ENCODE measurements around the gene CDKN2B-AS1. TPM values are rescaled to one million over a fixed set of nuclear protein-coding genes. Genes with fewer than 3 reads are reported as not detected.

The CDKN2B-AS1 gene
- total RNA-seq, 6 donors from 2014 or later = 1.3 to 3.0 (median 1.7) TPM; not detected in 1

DNA sequence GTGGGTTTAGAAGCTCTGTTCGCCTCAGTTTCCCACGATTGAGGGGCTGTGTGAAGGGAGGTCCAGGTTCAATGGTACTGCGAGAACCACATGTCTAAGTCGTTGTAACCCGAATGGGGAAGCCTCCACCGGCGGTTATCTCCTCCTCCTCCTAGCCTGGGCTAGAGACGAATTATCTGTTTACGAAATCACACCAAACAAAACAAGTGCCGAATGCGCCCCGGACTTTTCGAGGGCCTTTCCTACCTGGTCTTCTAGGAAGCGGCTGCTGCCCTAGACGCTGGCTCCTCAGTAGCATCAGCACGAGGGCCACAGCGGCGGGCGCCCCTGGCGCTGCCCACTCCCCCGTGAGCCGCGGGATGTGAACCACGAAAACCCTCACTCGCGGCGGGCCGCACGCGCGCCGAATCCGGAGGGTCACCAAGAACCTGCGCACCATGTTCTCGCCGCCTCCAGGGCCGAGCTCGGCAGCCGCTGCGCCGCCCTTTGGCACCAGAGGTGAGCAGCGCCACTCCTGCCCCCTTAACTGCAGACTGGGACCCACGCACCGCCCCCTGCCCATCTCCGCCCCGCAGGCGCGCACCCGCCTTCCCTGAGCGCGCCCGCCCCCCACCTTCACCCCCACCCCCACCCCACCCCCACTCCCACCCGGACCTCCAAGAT lies 567 bp upstream of the CDKN2B-AS1 start, which contains the start of gene CDKN2A:
Gene CDKN2A (minus strand): TSS at position 500 of the 663 bp plus-strand sequence.
- H3K27ac ChIP-seq = peak within 1 kb of the TSS; percentile 88 to 90 (median 90)
- H3K36me3 ChIP-seq = no peaks in the 10 kb centered on the region
- ATAC-seq (ENCODE audit: low FRiP score in 2 of 2) (peak; percentile 12 to 58), DNase-seq (peak; percentile 44 to 91)
- peaks cover 0 to 15% (median 7%) of the 10 kb centered on the region in 4 donors for H3K27me3 ChIP-seq
- TF ChIP-seq, protein P1, sequence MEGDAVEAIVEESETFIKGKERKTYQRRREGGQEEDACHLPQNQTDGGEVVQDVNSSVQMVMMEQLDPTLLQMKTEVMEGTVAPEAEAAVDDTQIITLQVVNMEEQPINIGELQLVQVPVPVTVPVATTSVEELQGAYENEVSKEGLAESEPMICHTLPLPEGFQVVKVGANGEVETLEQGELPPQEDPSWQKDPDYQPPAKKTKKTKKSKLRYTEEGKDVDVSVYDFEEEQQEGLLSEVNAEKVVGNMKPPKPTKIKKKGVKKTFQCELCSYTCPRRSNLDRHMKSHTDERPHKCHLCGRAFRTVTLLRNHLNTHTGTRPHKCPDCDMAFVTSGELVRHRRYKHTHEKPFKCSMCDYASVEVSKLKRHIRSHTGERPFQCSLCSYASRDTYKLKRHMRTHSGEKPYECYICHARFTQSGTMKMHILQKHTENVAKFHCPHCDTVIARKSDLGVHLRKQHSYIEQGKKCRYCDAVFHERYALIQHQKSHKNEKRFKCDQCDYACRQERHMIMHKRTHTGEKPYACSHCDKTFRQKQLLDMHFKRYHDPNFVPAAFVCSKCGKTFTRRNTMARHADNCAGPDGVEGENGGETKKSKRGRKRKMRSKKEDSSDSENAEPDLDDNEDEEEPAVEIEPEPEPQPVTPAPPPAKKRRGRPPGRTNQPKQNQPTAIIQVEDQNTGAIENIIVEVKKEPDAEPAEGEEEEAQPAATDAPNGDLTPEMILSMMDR (IDR thresholded peaks at IDR 0.05) = no peak
- no peak for TF ChIP-seq POLR2AphosphoS5 (IDR thresholded peaks at IDR 0.05)
- TF ChIP-seq POLR2A (IDR thresholded peaks at IDR 0.05) = no peak
- TF ChIP-seq EP300 (IDR thresholded peaks at IDR 0.05) = no peak
- WGBS, 2 donors = 6% methylated on average over 40 of the region's 53 CpGs; no CpG with 5 or more reads in 1 of the 2 donors
- H3K9me3 ChIP-seq = no peaks in the 10 kb centered on the region
- H3K4me3 ChIP-seq = peak within 1 kb of the TSS; percentile 74 to 96 (median 88)
- H3K4me1 ChIP-seq = peaks cover 11 to 21% (median 12%) of the 10 kb centered on the region in 4 donors

- ATAC-seq (ENCODE audit: low FRiP score in 2 of 2) = peak; percentile 84 to 94
- Histone ChIP-seq H3K27me3 (peaks cover 0 to 5% (median 2%) of the 10 kb centered on the region in 4 donors), H3K4me1 (peaks cover 11 to 21% (median 12%) of the 10 kb centered on the region in 4 donors), H3K36me3 (no peaks in the 10 kb centered on the region), H3K9me3 (no peaks in the 10 kb centered on the region), H3K27ac (peak overlapping the region; percentile 88 to 90 (median 90)), H3K4me3 (peak overlapping the region; percentile 74 to 96 (median 88))
- DNase-seq = peak; percentile 78 to 93
- TF ChIP-seq POLR2A (IDR thresholded peaks at IDR 0.05) = peak in 3 of 4 donors; percentile 31 to 63 (median 37)
- TF ChIP-seq POLR2AphosphoS5 (IDR thresholded peaks at IDR 0.05) = peak in 1 of 2 donors; percentile 60
- TF ChIP-seq, protein P1 (IDR thresholded peaks at IDR 0.05) = no peak
- TF ChIP-seq EP300 (IDR thresholded peaks at IDR 0.05) = no peak
- WGBS, 2 donors = 0% methylated on average over 54 to 56 of the region's 56 CpGs
Measured at GRCh38 chr9:21995006-21995665, 545 bp downstream of the CDKN2B-AS1 start.

DNA sequence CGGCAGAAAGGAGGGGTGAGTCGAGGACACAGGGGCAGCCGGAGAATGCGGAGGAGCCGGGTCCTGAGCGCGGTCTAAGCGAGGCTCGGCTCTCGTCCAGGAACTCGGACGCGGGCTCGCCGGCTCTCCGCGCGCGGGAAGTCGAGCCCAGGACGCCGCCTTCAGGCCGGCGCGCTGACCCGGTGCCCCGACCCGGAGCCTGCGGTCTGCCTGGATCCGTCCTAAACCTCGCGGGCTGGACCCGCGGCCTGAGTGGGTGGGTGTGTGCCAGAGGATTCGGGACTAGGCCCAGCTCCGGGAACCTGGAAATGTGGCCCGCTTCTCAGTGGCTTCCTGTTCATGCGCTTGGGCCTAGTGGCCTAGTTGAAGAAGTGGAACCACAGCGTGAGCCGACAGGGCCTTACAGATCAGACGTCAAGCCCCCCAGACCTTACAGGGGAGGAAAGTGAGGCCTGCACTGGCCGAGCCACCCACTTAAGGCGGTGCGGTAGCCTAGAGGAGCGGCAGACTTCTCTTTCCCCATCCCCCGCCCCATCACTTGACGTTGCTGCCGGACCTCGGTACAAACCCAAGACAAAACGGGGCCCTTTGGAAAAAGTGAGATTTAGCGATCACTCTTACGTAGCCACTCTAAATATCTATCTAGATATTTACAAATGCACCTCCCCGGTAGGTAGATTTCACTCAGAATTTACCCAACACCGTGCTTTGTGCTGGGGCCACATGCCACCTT lies 1.2 kb downstream of the CDKN2B-AS1 start:
- Histone ChIP-seq H3K4me3 (peak overlapping the region; percentile 74 to 96 (median 88)), H3K27me3 (peaks cover 0 to 5% (median 1%) of the 10 kb centered on the region in 4 donors), H3K27ac (peak overlapping the region; percentile 88 to 90 (median 90)), H3K36me3 (no peaks in the 10 kb centered on the region), H3K9me3 (no peaks in the 10 kb centered on the region), H3K4me1 (peaks cover 11 to 21% (median 12%) of the 10 kb centered on the region in 4 donors)
- 19 to 20% methylated on average over 20 to 51 of the region's 54 CpGs for WGBS, 2 donors
- TF ChIP-seq POLR2A (IDR thresholded peaks at IDR 0.05) = no peak
- TF ChIP-seq POLR2AphosphoS5 (IDR thresholded peaks at IDR 0.05) = no peak
- TF ChIP-seq, protein P1 (IDR thresholded peaks at IDR 0.05) = peak in 1 of 6 experiments; percentile 16
- TF ChIP-seq EP300 (IDR thresholded peaks at IDR 0.05) = no peak
- ATAC-seq (ENCODE audit: low FRiP score in 2 of 2) (peak; percentile 56 to 83), DNase-seq (peak; percentile 53 to 93)

DNA sequence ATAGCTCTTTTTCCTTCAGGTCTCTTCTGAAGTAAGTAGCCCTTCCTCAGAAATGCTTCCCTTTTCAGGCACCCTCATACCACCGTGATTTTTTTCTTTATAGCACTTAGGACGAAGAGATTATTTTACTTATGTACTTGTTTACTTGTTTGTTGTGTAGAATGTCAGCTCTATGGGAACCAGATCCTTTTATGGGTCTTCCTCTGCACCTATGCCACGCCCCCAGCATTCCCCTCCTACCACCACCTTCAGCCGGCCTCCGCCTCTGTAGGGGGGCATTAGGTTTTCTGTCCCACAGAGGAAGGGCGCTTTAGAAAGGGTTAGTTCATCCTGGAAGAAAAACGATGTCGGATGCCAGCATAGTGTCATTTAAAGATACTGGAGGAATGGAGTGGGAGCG lies 1.8 kb downstream of the CDKN2B-AS1 start:
- H3K27me3 ChIP-seq = peaks cover 0 to 5% (median 1%) of the 10 kb centered on the region in 4 donors
- H3K27ac ChIP-seq = no peak overlapping the region
- peak overlapping the region in 1 of 4 donors; percentile 96 for H3K4me3 ChIP-seq
- ATAC-seq (ENCODE audit: low FRiP score in 2 of 2) (no peak), DNase-seq (no peak)
- 55 to 64% methylated on average over 9 of the region's 9 CpGs for WGBS, 2 donors
- H3K4me1 ChIP-seq = peaks cover 11 to 21% (median 12%) of the 10 kb centered on the region in 4 donors
- no peaks in the 10 kb centered on the region for H3K36me3 ChIP-seq
- no peaks in the 10 kb centered on the region for H3K9me3 ChIP-seq
- no peak for TF ChIP-seq EP300 (IDR thresholded peaks at IDR 0.05)
- no peak for TF ChIP-seq POLR2AphosphoS5 (IDR thresholded peaks at IDR 0.05)
- no peak for TF ChIP-seq POLR2A (IDR thresholded peaks at IDR 0.05)
- TF ChIP-seq, protein P1 (IDR thresholded peaks at IDR 0.05) = no peak
